Tibial nerve (tissue), 4 donors: Measurements from ENCODE around the gene LARP4B. TPM values are rescaled to one million over a fixed set of nuclear protein-coding genes. Genes with fewer than 3 reads are reported as not detected.

Experiments used
- DNase-seq, 2 donors: peaks; one replicate each; pipeline ENCODE4 v3.0.0-alpha.2; 2019; ENCODE audit warnings: low spot score in 2 of 2
- H3K27ac ChIP-seq, 4 donors: fragments of 200-600 bp; sonication (generic) in 3 of 4; one replicate each; pipeline ENCODE4 v1.5.1; 2017 to 2019; ENCODE audit warnings: mild to moderate bottlenecking in 1 of 4
- H3K27me3 ChIP-seq, 2 donors: fragments of 200-600 bp; sonication (generic) in 1 of 2; one replicate each; pipeline versions ENCODE4 v1.5.1 to v1.6.0; 2017 to 2019
- H3K36me3 ChIP-seq, 3 donors: fragments of 200-600 bp; sonication (generic); one replicate each; pipeline ENCODE4 v1.5.1; 2018 to 2019
- H3K4me1 ChIP-seq, 4 donors: fragments of 200-600 bp; sonication (generic) in 3 of 4; one replicate each; pipeline ENCODE4 v1.5.1; 2017 to 2019
- H3K4me3 ChIP-seq, 4 donors: fragments of 200-600 bp; sonication (generic) in 3 of 4; one replicate each; pipeline ENCODE4 v1.5.1; 2017 to 2019; ENCODE audit warnings: mild to moderate bottlenecking in 1 of 4, moderate library complexity in 1 of 4
- H3K9me3 ChIP-seq, 4 donors: fragments of 200-600 bp; sonication (generic) in 3 of 4; one replicate each; pipeline ENCODE4 v1.5.1; 2017 to 2019
- CTCF ChIP-seq, 5 experiments: fragments of 200-600 bp in 3 of 5; fragments of 450-650 bp in 2 of 5; sonication (generic) in 3 of 5; IDR thresholded peaks; one replicate each; pipeline ENCODE4 v1.5.1; 2016 to 2019; ENCODE audit warnings: antibody characterized with exemption in 5 of 5, mild to moderate bottlenecking in 3 of 5, moderate library complexity in 2 of 5
- EP300 ChIP-seq, 2 donors: sonication (generic); formaldehyde crosslinking; IDR thresholded peaks; one replicate each; pipeline ENCODE4 v1.6.1; 2017; ENCODE audit warnings: antibody characterized with exemption in 2 of 2, mild to moderate bottlenecking in 1 of 2
- POLR2A ChIP-seq, 2 donors: fragments of 450-650 bp; IDR thresholded peaks; one replicate each; pipeline ENCODE4 v1.6.1; 2017; ENCODE audit warnings: antibody characterized with exemption in 2 of 2, mild to moderate bottlenecking in 2 of 2, moderate library complexity in 2 of 2
- WGBS, 2 donors: methylation state at CpG; one replicate each; pipeline ENCODE4 v1.1.5; 2018; 5-methylcytosine and 5-hydroxymethylcytosine counted together
- total RNA-seq, 4 donors: library from RNA; depleted of rRNA; stranded (reverse); fragments of >200 nt; gene quantifications; one replicate each; pipeline ENCODE4 v1.1.0, GENCODE V29; 2016

The LARP4B gene
- total RNA-seq, 4 donors from 2014 or later = 50.2 to 64.7 (median 58.6) TPM

- TF ChIP-seq CTCF (IDR thresholded peaks at IDR 0.05) = no peak
- no peak for TF ChIP-seq POLR2A (IDR thresholded peaks at IDR 0.05)
- TF ChIP-seq EP300 (IDR thresholded peaks at IDR 0.05) = no peak
- Histone ChIP-seq H3K4me1 (peaks cover 0 to 7% (median 0%) of the 10 kb centered on the region in 4 donors), H3K36me3 (peaks cover 0 to 9% (median 0%) of the 10 kb centered on the region in 3 donors), H3K4me3 (no peak overlapping the region), H3K9me3 (peaks cover 0 to 30% (median 2%) of the 10 kb centered on the region in 4 donors), H3K27ac (no peak overlapping the region), H3K27me3 (no peaks in the 10 kb centered on the region)
- 77 to 78% methylated on average over 20 of the region's 20 CpGs for WGBS, 2 donors
- DNase-seq = no peak
Observed at GRCh38 chr10:974038-974784, 42.7 kb upstream of the LARP4B start.

- Histone ChIP-seq H3K36me3 (peaks cover 0 to 8% (median 0%) of the 10 kb centered on the region in 3 donors), H3K4me1 (peaks cover 0 to 7% (median 0%) of the 10 kb centered on the region in 4 donors), H3K4me3 (no peak overlapping the region), H3K27ac (no peak overlapping the region), H3K9me3 (peaks cover 0 to 18% (median 0%) of the 10 kb centered on the region in 4 donors), H3K27me3 (no peaks in the 10 kb centered on the region)
- TF ChIP-seq CTCF (IDR thresholded peaks at IDR 0.05) (no peak), POLR2A (IDR thresholded peaks at IDR 0.05) (no peak), EP300 (IDR thresholded peaks at IDR 0.05) (no peak)
- DNase-seq = no peak
- WGBS, 2 donors = 76 to 86% methylated on average over 8 of the region's 8 CpGs
Observed at GRCh38 chr10:972763-973162, 41.3 kb upstream of the LARP4B start.

GRCh38 chr10:971613-972012, 40.1 kb upstream of the LARP4B start:
- Histone ChIP-seq H3K4me3 (no peak overlapping the region), H3K4me1 (peaks cover 0 to 7% (median 0%) of the 10 kb centered on the region in 4 donors), H3K27me3 (no peaks in the 10 kb centered on the region), H3K27ac (no peak overlapping the region), H3K36me3 (peaks cover 0 to 5% (median 0%) of the 10 kb centered on the region in 3 donors), H3K9me3 (peaks cover 0 to 27% (median 0%) of the 10 kb centered on the region in 4 donors)
- no peak for DNase-seq
- 82 to 86% methylated on average over 12 of the region's 12 CpGs for WGBS, 2 donors
- TF ChIP-seq CTCF (IDR thresholded peaks at IDR 0.05) (no peak), EP300 (IDR thresholded peaks at IDR 0.05) (no peak), POLR2A (IDR thresholded peaks at IDR 0.05) (no peak)

GRCh38 chr10:971150-971542, 39.6 kb upstream of the LARP4B start:
- peak in 1 of 2 donors; percentile 21 for DNase-seq
- Histone ChIP-seq H3K4me1 (peaks cover 0 to 7% (median 0%) of the 10 kb centered on the region in 4 donors), H3K4me3 (no peak overlapping the region), H3K9me3 (peaks cover 0 to 27% (median 0%) of the 10 kb centered on the region in 4 donors), H3K36me3 (peaks cover 0 to under 1% (median 0%) of the 10 kb centered on the region in 3 donors), H3K27me3 (no peaks in the 10 kb centered on the region), H3K27ac (no peak overlapping the region)
- TF ChIP-seq EP300 (IDR thresholded peaks at IDR 0.05) (no peak), CTCF (IDR thresholded peaks at IDR 0.05) (no peak), POLR2A (IDR thresholded peaks at IDR 0.05) (no peak)
- WGBS, 2 donors = 67 to 79% methylated on average over 4 of the region's 4 CpGs
